GM12892 (cell line): ENCODE data around the gene FAM193A.

Experiments
- POLR2A ChIP-seq: IDR thresholded peaks from 2 replicates; pipeline ENCODE4 v1.6.1; 2011; ENCODE audit warnings: low read depth, low read length, control low read depth
- POLR2AphosphoS5 ChIP-seq: IDR thresholded peaks from 2 replicates; pipeline ENCODE4 v1.6.1; 2011; ENCODE audit warnings: low read depth, low read length, control low read depth
- TAF1 ChIP-seq: IDR thresholded peaks from 2 replicates; pipeline ENCODE4 v1.6.1; 2011; ENCODE audit warnings: low read depth, mild to moderate bottlenecking, control low read depth, low read length, borderline replicate concordance

GRCh38 chr4:2735869-2736268 lies 199.4 kb downstream of the FAM193A start:
- TF ChIP-seq POLR2A (no peak), POLR2AphosphoS5 (no peak), TAF1 (no peak)
